Glutamatergic neuron (in vitro differentiated cells): ENCODE results near the gene VSTM2B. TPM values are rescaled to one million over a fixed set of nuclear protein-coding genes. Genes with fewer than 3 reads are reported as not detected.
A peak's percentile ranks its signal among the peaks of the same experiment; 100 is the strongest.

Experiments
- DNase-seq: peaks from one replicate; pipeline ENCODE4 v3.0.0; 2022
- H3K27ac Mint-ChIP-seq: one replicate; pipeline ENCODE4 v1.8.0; 2020; ENCODE audit warnings: mild to moderate bottlenecking, mixed read lengths, inconsistent platforms; ENCODE audit not compliant: unreplicated experiment
- H3K27me3 Mint-ChIP-seq: one replicate; pipeline ENCODE4 v1.8.0; 2020; ENCODE audit warnings: mild to moderate bottlenecking, moderate library complexity, mixed read lengths, inconsistent platforms; ENCODE audit not compliant: unreplicated experiment
- H3K36me3 Mint-ChIP-seq: one replicate; pipeline ENCODE4 v1.8.0; 2020; ENCODE audit warnings: mild to moderate bottlenecking, mixed read lengths, inconsistent platforms; ENCODE audit not compliant: unreplicated experiment
- H3K4me1 Mint-ChIP-seq: one replicate; pipeline ENCODE4 v1.8.0; 2020; ENCODE audit warnings: mild to moderate bottlenecking, low read depth, mixed read lengths, inconsistent platforms; ENCODE audit not compliant: unreplicated experiment
- H3K4me3 Mint-ChIP-seq: one replicate; pipeline ENCODE4 v1.8.0; 2020; ENCODE audit warnings: mild to moderate bottlenecking, mixed read lengths, inconsistent platforms; ENCODE audit not compliant: unreplicated experiment
- H3K9me3 Mint-ChIP-seq: one replicate; pipeline ENCODE4 v1.8.0; 2020; ENCODE audit warnings: mild to moderate bottlenecking, moderate library complexity, mixed read lengths, inconsistent platforms; ENCODE audit not compliant: unreplicated experiment
- total RNA-seq: library from RNA; stranded (reverse); fragmentation: NEBNext Ultra II Directional; extraction: Animal tissue kit (Norgen Biotek cat#: 25700); gene quantifications from one replicate; pipeline ENCODE4 v1.2.1, GENCODE V29; 2021; ENCODE audit not compliant: unreplicated experiment
- TF ChIP-seq, protein P1 (sequence below): fragments of 200-600 bp; sonication (generic); IDR thresholded peaks from one replicate; pipeline ENCODE4 v1.5.0; 2021; ENCODE audit not compliant: partially characterized antibody, unreplicated experiment

VSTM2B gene
- total RNA-seq, 1 donor from 2014 or later = 16.6 TPM

DNA sequence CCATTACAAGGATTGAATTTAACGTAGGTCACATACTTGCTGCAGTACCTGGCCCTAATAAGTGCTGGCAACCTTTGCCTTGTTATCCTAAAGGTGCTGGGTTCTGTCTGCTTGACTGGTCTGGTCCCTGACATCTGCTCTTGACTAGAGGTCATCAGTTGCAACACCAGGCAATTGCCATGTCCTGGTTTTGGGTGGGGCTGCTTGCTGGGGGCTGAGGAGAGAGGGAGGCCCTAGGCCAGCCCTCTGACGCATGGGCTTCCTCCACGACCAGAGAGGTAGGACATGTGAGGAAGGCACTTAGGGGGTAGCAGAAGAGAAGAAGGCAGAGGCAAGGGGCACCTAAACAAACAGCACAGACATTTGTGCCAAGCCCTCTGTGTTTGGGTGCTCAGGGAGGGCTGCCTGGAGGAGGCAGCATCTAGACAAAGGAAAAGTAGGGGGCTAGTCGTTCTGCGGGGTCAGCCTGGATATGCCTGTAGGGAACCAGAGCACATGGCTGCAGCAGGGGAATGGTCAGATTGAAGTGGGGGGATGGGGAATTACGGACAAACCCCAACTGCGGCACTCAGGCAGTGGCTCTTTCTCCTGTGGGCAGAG lies 21.7 kb downstream of the VSTM2B start:
- TF ChIP-seq, protein P1, sequence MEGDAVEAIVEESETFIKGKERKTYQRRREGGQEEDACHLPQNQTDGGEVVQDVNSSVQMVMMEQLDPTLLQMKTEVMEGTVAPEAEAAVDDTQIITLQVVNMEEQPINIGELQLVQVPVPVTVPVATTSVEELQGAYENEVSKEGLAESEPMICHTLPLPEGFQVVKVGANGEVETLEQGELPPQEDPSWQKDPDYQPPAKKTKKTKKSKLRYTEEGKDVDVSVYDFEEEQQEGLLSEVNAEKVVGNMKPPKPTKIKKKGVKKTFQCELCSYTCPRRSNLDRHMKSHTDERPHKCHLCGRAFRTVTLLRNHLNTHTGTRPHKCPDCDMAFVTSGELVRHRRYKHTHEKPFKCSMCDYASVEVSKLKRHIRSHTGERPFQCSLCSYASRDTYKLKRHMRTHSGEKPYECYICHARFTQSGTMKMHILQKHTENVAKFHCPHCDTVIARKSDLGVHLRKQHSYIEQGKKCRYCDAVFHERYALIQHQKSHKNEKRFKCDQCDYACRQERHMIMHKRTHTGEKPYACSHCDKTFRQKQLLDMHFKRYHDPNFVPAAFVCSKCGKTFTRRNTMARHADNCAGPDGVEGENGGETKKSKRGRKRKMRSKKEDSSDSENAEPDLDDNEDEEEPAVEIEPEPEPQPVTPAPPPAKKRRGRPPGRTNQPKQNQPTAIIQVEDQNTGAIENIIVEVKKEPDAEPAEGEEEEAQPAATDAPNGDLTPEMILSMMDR = no peak
- Mint-ChIP-seq H3K36me3 (peaks cover 15% of the 10 kb centered on the region), H3K27me3 (peaks cover 7% of the 10 kb centered on the region), H3K27ac (peak overlapping the region; percentile 28), H3K4me3 (peak overlapping the region; percentile 42), H3K4me1 (peaks cover 17% of the 10 kb centered on the region), H3K9me3 (peaks cover 12% of the 10 kb centered on the region)
- DNase-seq = no peak

DNA sequence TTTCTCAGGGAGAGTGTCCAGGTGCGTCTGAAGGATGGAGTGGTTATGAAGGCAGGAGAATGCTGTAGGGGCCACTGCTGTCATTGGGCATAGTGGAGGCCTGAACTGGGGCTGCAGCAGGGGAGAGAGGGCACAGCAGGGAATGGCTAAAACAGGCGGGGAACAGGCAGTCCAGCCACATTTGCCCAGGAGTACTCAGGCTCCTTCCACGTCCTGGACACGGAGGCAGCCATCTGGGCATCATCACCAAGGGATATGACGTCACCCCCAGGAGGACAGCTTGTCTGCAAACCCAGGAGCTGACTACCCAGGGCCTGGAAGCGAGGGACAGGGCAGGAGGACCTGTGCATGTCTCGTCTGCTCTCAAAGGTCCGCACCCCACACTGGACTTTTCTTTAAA lies 22.2 kb downstream of the VSTM2B start:
- H3K4me3 Mint-ChIP-seq = no peak overlapping the region
- H3K36me3 Mint-ChIP-seq = peaks cover 18% of the 10 kb centered on the region
- H3K4me1 Mint-ChIP-seq = peaks cover 17% of the 10 kb centered on the region
- TF ChIP-seq, protein P1 = no peak
- peaks cover 12% of the 10 kb centered on the region for H3K9me3 Mint-ChIP-seq
- peak; percentile 55 for DNase-seq
- peaks cover 8% of the 10 kb centered on the region for H3K27me3 Mint-ChIP-seq
- H3K27ac Mint-ChIP-seq = peak overlapping the region; percentile 28

DNA sequence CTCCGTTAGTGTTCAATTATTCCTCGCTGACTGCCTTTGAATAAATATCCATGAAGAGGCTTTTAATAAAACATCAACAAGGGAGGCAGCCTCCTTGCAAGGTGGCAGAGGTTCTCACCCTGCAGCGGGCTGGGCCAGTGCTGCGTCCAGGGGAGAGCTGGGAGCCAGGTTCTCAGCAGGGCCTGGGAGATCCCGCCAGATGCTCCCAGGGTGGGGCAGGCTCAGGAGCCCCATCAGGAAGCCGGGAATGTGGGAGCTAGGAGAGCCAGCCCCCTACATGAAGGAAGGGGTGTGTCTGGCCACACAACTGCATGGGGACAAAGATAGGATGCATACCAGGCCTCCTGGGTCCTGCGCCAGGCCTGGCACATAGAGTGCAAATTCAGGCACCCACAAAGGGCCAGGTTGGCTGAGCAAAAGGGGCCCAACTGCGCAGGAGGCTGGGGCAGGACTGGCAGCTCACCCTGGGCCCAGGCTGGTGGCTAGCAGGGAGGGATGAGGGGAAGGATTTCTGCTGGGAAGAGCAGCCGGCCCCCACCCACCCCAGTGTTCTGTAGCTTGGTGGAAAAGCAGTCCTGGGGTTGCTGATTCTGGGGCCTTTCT lies 22.8 kb downstream of the VSTM2B start:
- H3K27me3 Mint-ChIP-seq = peaks cover 13% of the 10 kb centered on the region
- TF ChIP-seq, protein P1 = no peak
- peak overlapping the region; percentile 52 for H3K27ac Mint-ChIP-seq
- H3K36me3 Mint-ChIP-seq = peaks cover 24% of the 10 kb centered on the region
- no peak overlapping the region for H3K4me3 Mint-ChIP-seq
- no peak for DNase-seq
- peaks cover 17% of the 10 kb centered on the region for H3K4me1 Mint-ChIP-seq
- peaks cover 17% of the 10 kb centered on the region for H3K9me3 Mint-ChIP-seq

DNA sequence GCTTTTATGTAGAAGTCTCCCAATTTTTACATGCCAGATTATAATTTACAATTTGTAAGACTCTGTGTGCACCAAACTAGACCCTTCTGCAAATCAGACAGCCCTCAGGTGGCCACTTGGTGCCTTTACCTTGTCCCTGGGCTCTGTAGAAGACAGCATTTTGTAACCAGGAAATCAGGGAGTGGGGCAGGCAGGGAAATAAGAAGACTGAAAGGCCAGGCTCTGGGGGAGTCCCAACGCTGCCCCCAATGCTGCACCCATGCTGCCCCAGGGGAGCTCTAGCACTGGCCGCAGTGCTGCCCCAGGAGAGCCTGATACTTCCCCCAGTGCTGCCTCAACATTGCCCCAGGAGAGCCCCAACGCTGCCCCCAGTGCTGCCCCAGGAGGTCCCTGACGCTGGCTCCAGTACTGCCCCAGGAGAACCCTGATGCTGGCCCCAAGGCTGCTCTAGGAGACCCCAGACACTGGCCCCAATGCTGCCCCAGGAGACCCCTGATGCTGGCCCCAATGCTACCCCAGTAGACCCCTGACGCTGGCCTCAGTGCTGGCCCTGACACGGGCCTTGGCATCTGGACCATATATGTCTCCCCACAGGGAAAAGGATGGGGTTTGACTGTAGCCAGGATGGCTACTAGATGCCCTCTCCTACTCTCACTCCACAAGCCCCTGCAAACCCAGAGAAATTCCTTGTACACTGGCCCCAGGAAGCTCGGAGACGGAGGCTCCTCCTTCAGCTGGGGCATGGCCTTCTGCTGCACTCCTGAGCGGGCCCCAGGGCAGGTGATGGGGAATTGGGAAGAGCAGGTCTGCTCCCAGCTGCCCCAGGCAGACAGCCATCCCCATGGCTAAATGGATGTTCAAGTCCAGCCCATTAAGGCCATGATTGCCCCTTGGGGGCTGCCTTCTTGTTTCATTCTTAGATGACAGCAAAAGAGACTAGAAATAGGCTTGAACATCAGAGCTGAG lies 23.6 kb downstream of the VSTM2B start:
- DNase-seq = no peak
- peaks cover 30% of the 10 kb centered on the region for H3K36me3 Mint-ChIP-seq
- no peak overlapping the region for H3K4me3 Mint-ChIP-seq
- TF ChIP-seq, protein P1 = no peak
- H3K27me3 Mint-ChIP-seq = peaks cover 16% of the 10 kb centered on the region
- H3K4me1 Mint-ChIP-seq = peaks cover 17% of the 10 kb centered on the region
- peaks cover 20% of the 10 kb centered on the region for H3K9me3 Mint-ChIP-seq
- H3K27ac Mint-ChIP-seq = no peak overlapping the region

DNA sequence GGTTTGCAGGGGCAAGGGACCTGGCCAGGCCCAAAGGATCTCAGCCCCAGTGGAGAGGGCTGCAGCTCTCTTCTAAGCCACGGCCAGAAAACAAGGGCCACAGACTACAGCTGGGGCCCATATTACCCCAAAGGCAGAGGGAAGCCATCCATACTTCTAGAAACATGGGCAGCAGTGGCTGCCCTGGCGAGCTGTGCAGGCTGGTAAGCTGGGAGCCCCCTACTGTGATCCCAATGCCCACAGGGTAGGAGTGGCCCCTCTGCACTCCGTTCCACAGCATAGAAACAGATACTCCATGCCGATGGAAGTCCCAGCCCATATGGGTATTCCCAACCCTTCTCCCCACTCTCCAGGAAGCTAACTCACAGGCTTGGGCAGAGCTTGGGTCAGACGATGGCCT lies 25.1 kb downstream of the VSTM2B start:
- peaks cover 13% of the 10 kb centered on the region for H3K27me3 Mint-ChIP-seq
- peaks cover 16% of the 10 kb centered on the region for H3K9me3 Mint-ChIP-seq
- peaks cover 34% of the 10 kb centered on the region for H3K36me3 Mint-ChIP-seq
- H3K4me1 Mint-ChIP-seq = peaks cover 17% of the 10 kb centered on the region
- TF ChIP-seq, protein P1 = no peak
- DNase-seq = no peak
- no peak overlapping the region for H3K27ac Mint-ChIP-seq
- no peak overlapping the region for H3K4me3 Mint-ChIP-seq
